HFF-Myc (cell line): ENCODE results near the gene MYORG.

Experiments used
- DNase-seq: peaks from one replicate; pipeline ENCODE4 v3.0.0-alpha.2; 2011; ENCODE audit warnings: low read depth; ENCODE audit errors: extremely low read depth
- H3K4me3 ChIP-seq: replicated peaks from 2 replicates; pipeline ENCODE4 v1.5.1; 2011; ENCODE audit warnings: low read depth, mild to moderate bottlenecking, control low read depth, low read length
- CTCF ChIP-seq: IDR thresholded peaks from 2 replicates; pipeline ENCODE4 v1.5.1; 2012; ENCODE audit warnings: mild to moderate bottlenecking, low read depth, low read length, control low read depth; ENCODE audit errors: missing control alignments

Gene MYORG

DNA sequence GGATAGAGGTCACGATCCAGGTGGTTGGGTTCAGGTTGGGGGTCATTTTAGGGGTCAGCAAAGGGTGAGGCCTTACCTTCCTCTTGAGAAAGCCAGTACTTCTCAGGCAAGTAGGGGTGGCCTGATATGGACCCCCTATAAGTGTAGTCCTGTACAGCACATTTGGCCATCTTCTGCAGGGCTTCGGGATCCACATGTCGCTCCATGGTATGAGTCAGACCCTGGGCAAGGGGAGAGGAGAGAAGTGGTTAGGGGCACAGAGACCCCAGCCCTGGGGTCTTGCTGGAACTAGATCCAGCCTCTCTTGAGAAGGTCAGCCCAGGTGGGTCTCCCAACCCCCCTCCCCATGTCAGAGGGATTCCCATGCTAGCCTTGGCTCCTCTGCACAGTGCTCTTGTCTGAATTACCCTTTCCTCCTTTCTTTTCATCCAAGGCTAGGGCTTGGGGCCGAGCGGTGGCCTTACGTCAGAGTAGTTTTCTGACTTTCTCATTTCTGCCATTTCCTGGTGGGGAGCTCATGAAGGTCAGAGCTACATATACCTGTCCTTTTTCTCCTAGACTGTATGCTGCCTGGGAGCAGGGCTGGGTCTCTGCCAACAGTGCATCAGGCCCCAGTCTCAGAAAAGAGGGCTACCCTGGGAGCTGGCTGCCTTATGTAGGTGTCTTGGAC, 9.0 kb upstream of the MYORG start:
- no peak overlapping the region for H3K4me3 ChIP-seq
- DNase-seq = no peak
- no peak for TF ChIP-seq CTCF

DNA sequence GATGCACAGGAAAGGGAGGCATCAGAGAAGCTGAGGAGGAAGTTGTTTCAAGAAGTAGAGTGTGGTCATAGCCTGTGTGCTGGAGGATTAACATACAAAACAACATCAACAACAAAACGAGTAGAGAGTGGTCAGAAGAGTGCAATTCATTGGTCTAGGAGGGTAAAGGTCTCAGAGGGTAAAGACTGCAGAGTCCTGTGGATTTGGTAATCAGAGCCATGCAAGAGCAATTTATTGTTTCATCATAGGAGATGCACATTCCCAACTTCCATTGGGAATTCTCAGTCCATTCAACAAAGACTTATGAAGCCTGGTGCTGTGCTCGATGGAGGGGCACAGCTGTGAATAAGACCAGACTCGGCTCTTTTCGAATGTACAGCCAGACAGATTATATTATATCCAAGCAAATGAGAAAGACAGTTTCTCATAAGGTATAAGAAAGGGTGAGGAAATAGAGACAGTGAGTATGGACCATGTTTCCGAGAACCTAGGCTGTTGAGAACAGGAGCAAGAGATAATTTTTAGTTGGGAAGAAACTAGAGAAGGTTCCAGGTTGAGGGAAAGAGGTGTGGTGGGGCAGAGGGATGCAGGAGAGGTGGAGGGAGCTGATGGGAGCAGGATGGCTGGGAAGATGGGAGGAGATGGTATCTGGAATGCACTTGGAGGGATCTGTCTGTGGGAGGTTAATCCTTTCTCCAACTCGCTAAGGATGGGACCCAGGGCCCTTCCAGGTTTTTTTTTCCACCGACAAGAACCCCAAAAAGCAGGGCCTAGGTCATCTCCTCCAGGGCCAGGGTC, 7.9 kb upstream of the MYORG start:
- no peak for TF ChIP-seq CTCF
- no peak overlapping the region for H3K4me3 ChIP-seq
- DNase-seq = no peak

DNA sequence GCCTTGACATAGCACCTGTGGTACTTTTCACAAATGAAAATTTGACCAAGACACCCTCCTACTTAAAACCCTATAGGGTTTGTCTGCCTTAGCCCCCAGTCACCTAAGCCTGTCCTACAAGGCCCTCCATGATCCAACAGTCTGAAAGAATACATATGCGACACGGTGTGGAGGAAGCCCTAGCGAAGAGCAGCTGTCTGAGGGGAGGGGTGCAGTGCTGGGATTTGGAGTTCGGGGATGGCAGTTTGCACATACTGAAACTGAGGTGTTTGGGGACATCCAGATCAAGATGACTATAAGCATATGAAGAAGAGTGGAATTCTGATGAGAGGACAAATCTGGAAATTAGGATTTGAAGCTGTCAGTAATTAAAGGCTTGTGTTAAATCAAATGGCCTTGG, 7.2 kb upstream of the MYORG start:
- no peak for DNase-seq
- no peak for TF ChIP-seq CTCF
- no peak overlapping the region for H3K4me3 ChIP-seq

GRCh38 chr9:34382879-34383278, 6.2 kb upstream of the MYORG start:
- H3K4me3 ChIP-seq = no peak overlapping the region
- DNase-seq = no peak
- no peak for TF ChIP-seq CTCF

GRCh38 chr9:34382054-34382453, 5.4 kb upstream of the MYORG start:
- no peak for TF ChIP-seq CTCF
- no peak overlapping the region for H3K4me3 ChIP-seq
- DNase-seq = no peak

DNA sequence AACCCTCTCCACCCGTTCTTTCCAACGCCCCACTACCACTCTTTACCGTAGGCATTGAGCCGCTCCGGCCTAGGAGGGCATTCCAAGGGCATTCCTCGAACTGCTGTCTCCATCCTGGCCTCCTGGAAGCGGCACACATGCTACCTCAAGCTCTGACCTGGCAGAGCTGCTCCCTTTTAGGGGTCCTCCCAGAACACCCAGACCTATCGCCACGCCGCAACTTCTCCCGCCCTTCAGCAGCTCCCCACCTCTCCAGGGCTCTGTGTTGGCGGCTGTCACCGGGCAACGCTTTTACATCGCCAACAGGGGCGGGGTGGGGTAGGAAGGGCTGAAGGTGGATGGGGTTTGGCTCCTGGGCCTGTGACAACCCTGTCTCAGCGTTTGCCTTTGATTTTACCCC, 4.6 kb upstream of the MYORG start:
- TF ChIP-seq CTCF = no peak
- H3K4me3 ChIP-seq = peak overlapping the region; percentile 35
- DNase-seq = no peak
